DND-41 (cell line): ENCODE measurements around the gene DTYMK.
A peak's percentile ranks its signal among the peaks of the same experiment; 100 is the strongest.

ENCODE experiments used
- ATAC-seq: fragments of 200-7000 bp; cut with Tn5 transposase; 3 replicates; pipeline ENCODE4 v1.9.1; 2021; ENCODE audit warnings: low read depth; ENCODE audit not compliant: insufficient read depth
- DNase-seq: peaks from one replicate; pipeline ENCODE4 v3.0.0-alpha.2; 2020
- H2AFZ ChIP-seq: 2 replicates; pipeline ENCODE4 v1.6.0; 2012; ENCODE audit warnings: low read depth, low read length
- H3K27ac ChIP-seq: 2 replicates; pipeline ENCODE4 v1.5.1; 2012; ENCODE audit warnings: low read length, inconsistent platforms
- H3K27me3 ChIP-seq: fragments of 200-600 bp; sonication (generic); 2 replicates; pipeline ENCODE4 v1.6.0; 2012; ENCODE audit warnings: low read length, mild to moderate bottlenecking, inconsistent platforms; ENCODE audit not compliant: insufficient read depth, poor library complexity
- H3K36me3 ChIP-seq: 2 replicates; pipeline ENCODE4 v1.5.1; 2012; ENCODE audit warnings: low read length, inconsistent platforms; ENCODE audit not compliant: insufficient read depth
- H3K4me1 ChIP-seq: 2 replicates; pipeline ENCODE4 v1.5.1; 2012; ENCODE audit warnings: mild to moderate bottlenecking, low read length; ENCODE audit not compliant: insufficient read depth
- H3K4me2 ChIP-seq: 2 replicates; pipeline ENCODE4 v1.6.0; 2012; ENCODE audit warnings: mild to moderate bottlenecking, moderate library complexity, low read length, inconsistent platforms; ENCODE audit not compliant: insufficient read depth
- H3K4me3 ChIP-seq, 2 experiments: fragments of 200-600 bp in 1 of 2; shearing (Covaris generic) in 1 of 2; 2 replicates each; pipeline ENCODE4 v1.5.1; 2012 to 2016; ENCODE audit warnings: inconsistent platforms in 2 of 2, low read length in 2 of 2, mild to moderate bottlenecking in 2 of 2, low read depth in 1 of 2, moderate library complexity in 1 of 2
- H3K79me2 ChIP-seq: 2 replicates; pipeline ENCODE4 v1.6.0; 2012; ENCODE audit warnings: low read length, inconsistent platforms; ENCODE audit not compliant: insufficient read depth
- H3K9ac ChIP-seq: 2 replicates; pipeline ENCODE4 v1.6.0; 2012; ENCODE audit warnings: low read depth, mild to moderate bottlenecking, inconsistent platforms, low read length, moderate library complexity
- H3K9me3 ChIP-seq: 2 replicates; pipeline ENCODE4 v1.5.1; 2012; ENCODE audit warnings: low read length, moderate library complexity, mild to moderate bottlenecking, inconsistent platforms; ENCODE audit not compliant: insufficient read depth, severe bottlenecking
- H4K20me1 ChIP-seq: 2 replicates; pipeline ENCODE4 v1.6.0; 2012; ENCODE audit warnings: low read length; ENCODE audit not compliant: insufficient read depth
- EZH2 ChIP-seq: IDR thresholded peaks from 3 replicates; pipeline ENCODE4 v1.6.1; 2012; ENCODE audit warnings: borderline replicate concordance, low read depth, mild to moderate bottlenecking, moderate library complexity, low read length, inconsistent platforms; ENCODE audit not compliant: severe bottlenecking
- TF ChIP-seq, protein P1 (sequence below): IDR thresholded peaks from 2 replicates; pipeline ENCODE4 v1.5.1; 2012; ENCODE audit warnings: borderline replicate concordance, low read length, moderate library complexity, mild to moderate bottlenecking; ENCODE audit not compliant: poor library complexity, severe bottlenecking; ENCODE audit errors: extremely low read depth

The DTYMK gene, protein sequence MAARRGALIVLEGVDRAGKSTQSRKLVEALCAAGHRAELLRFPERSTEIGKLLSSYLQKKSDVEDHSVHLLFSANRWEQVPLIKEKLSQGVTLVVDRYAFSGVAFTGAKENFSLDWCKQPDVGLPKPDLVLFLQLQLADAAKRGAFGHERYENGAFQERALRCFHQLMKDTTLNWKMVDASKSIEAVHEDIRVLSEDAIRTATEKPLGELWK

DNA sequence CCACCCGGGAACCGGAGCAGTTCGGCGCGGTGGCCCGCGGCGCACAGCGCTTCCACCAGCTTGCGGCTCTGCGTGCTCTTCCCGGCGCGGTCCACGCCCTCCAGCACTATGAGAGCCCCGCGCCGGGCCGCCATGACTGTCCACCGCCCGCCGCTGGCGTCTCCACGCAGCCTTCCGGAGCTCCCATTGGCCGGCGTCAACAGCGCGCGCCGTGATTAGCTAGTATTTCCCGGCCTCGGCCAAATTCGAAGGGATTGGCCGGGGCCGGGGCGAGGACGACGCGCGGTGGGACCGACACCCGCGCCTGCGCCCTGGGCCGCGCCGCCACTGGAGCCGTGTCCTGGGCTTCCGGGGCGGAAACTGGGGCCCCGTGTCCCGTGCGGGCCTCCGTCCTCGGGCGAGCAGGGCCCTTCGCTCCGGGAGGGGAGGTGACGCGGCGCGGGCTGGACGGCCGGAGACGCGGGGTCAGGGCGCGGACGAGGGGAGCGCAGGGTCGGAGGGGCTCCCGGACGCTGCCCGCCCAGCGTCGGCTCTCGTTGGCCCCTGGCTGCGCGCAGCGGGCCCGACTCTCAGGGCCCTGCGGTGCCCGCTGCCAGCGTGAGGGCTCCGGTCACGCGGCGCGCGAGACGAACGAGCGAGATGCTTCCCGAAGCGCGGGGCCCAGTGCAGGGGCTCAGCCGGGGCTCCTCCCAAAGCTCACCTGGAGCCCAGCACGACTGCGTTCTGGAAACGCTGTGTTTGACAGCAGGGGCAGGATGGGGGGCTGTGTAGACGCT lies at the start of gene DTYMK:
DTYMK (minus strand) TSS at position 166 of the 776 bp plus-strand sequence; CDS start at position 134, 32 bp downstream.
- no peaks in the 10 kb centered on the region for H3K27me3 ChIP-seq
- TF ChIP-seq, protein P1, sequence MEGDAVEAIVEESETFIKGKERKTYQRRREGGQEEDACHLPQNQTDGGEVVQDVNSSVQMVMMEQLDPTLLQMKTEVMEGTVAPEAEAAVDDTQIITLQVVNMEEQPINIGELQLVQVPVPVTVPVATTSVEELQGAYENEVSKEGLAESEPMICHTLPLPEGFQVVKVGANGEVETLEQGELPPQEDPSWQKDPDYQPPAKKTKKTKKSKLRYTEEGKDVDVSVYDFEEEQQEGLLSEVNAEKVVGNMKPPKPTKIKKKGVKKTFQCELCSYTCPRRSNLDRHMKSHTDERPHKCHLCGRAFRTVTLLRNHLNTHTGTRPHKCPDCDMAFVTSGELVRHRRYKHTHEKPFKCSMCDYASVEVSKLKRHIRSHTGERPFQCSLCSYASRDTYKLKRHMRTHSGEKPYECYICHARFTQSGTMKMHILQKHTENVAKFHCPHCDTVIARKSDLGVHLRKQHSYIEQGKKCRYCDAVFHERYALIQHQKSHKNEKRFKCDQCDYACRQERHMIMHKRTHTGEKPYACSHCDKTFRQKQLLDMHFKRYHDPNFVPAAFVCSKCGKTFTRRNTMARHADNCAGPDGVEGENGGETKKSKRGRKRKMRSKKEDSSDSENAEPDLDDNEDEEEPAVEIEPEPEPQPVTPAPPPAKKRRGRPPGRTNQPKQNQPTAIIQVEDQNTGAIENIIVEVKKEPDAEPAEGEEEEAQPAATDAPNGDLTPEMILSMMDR = no peak
- TF ChIP-seq EZH2 = no peak
- H3K79me2 ChIP-seq = peaks cover 76% of the 10 kb centered on the region
- peak within 1 kb of the TSS; percentile 91 for H3K27ac ChIP-seq
- DNase-seq (peak; percentile 95), ATAC-seq (peak; percentile 94)
- H4K20me1 ChIP-seq = peaks cover 7% of the 10 kb centered on the region; the same call in 1 of the 2 replicates
- H2AFZ ChIP-seq = peak within 1 kb of the TSS; percentile 95
- no peaks in the 10 kb centered on the region for H3K9me3 ChIP-seq
- H3K4me3 ChIP-seq = peak within 1 kb of the TSS; percentile 70 to 100
- H3K9ac ChIP-seq = peak within 1 kb of the TSS; percentile 98
- peak within 1 kb of the TSS; percentile 93 for H3K4me2 ChIP-seq
- H3K4me1 ChIP-seq = peaks cover 46% of the 10 kb centered on the region
- H3K36me3 ChIP-seq = peaks cover 67% of the 10 kb centered on the region

DNA sequence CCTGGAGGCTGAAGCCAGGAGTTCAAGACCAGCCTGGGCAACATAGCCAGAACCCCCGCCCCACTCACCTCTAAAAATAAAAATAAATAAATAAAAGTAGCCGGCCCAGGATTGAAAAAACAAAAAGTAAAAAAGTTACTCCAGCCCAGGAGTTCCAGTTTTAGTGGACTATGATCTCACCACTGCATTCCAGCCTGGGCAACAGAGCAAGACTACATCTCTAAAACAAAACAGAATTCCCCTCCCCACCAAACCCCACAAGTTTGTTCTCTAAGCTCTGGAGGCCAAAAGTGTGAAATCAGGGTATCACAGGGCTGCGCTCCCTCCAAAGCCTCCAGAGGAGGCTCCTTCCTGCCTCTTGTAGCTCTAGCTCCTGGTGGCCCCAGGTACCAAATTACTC lies 49.5 kb upstream of the DTYMK start:
- Histone ChIP-seq H3K9me3 (no peaks in the 10 kb centered on the region), H2AFZ (no peak overlapping the region), H3K4me2 (peak overlapping the region; percentile 98; the same call in 1 of the 2 replicates), H3K9ac (no peak overlapping the region), H3K36me3 (peaks cover 18% of the 10 kb centered on the region), H3K27ac (no peak overlapping the region), H4K20me1 (peaks cover 23% of the 10 kb centered on the region; the same call in 1 of the 2 replicates), H3K27me3 (no peaks in the 10 kb centered on the region), H3K4me1 (peaks cover 17% of the 10 kb centered on the region), H3K79me2 (peaks cover 24% of the 10 kb centered on the region), H3K4me3 (no peak overlapping the region)
- TF ChIP-seq EZH2 = no peak
- TF ChIP-seq, protein P1 = no peak
- ATAC-seq (no peak), DNase-seq (no peak)

DNA sequence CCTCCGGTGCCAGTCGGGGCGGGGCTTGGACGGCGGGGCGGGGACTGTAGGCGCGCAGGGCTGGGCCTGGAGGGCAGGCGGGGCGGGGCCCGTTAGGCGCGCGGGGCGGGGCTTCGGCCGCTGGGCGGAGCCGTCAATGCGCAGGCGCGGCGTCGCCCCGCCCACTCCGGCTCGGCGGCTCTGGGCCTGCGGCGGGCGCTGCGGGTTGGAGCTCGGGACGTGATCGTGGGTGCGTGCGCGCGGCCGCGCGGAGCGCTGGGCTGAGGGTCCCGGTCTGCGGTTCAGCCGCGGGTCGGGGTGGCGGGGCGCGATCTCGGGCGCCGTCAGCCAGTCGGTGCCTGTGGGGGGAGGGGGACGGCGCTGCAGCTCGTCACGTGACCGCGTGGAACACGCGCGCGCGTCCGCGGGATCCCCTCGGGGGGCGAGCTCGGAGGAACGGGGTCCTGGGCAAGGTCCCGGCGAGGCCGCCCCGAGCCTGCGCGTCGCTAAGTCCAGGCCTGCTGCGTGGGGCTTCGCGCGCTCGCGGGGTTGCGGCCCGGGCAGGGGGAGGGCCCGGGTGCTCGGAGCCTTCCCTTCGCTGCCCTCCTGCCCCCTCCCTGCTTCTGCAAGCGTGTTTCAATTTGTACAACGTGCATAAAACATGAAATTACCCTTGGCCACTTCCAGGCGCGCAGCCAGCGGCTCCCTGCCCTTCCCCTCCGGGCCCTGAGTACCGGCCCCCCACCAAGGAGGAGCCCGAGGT lies 48.0 kb upstream of the DTYMK start, which contains the start of gene D2HGDH:
D2HGDH (plus strand) TSS at position 164 of the 742 bp plus-strand sequence. CDS start 595 bp downstream, outside the sequence.
- H3K27me3 ChIP-seq = no peaks in the 10 kb centered on the region
- H4K20me1 ChIP-seq = peaks cover 14% of the 10 kb centered on the region; the same call in 1 of the 2 replicates
- peak within 1 kb of the TSS; percentile 98 for H3K9ac ChIP-seq
- peak; percentile 83 for ATAC-seq
- peak; percentile 90 for DNase-seq
- peak within 1 kb of the TSS; percentile 98 for H3K4me2 ChIP-seq
- peaks cover 15% of the 10 kb centered on the region; the same call in 1 of the 2 replicates for H3K36me3 ChIP-seq
- no peaks in the 10 kb centered on the region for H3K9me3 ChIP-seq
- H3K27ac ChIP-seq = peak within 1 kb of the TSS; percentile 90
- TF ChIP-seq EZH2 = no peak
- TF ChIP-seq, protein P1 = no peak
- peak within 1 kb of the TSS; percentile 96 for H2AFZ ChIP-seq
- H3K4me3 ChIP-seq = peak within 1 kb of the TSS; percentile 95 to 98
- peaks cover 20% of the 10 kb centered on the region for H3K79me2 ChIP-seq
- peaks cover 17% of the 10 kb centered on the region for H3K4me1 ChIP-seq
